HG03097 (cell line): Measurements from ENCODE around the gene GRIN2C.
A peak's percentile ranks its signal among the peaks of the same experiment; 100 is the strongest.
"Not testable (repeated sequence)": the region's sequence is repeated elsewhere in the genome, so short reads cannot be mapped to it uniquely, and the experiment has no call there.

Experiments
- ATAC-seq: cut with Tn5 transposase; IDR thresholded peaks from one replicate; pipeline ENCODE4 v1.9.1; 2021; ENCODE audit not compliant: unreplicated experiment, low FRiP score

Gene GRIN2C

GRCh38 chr17:74881073-74881472 lies 21.4 kb upstream of the GRIN2C start:
- ATAC-seq = no peak

DNA sequence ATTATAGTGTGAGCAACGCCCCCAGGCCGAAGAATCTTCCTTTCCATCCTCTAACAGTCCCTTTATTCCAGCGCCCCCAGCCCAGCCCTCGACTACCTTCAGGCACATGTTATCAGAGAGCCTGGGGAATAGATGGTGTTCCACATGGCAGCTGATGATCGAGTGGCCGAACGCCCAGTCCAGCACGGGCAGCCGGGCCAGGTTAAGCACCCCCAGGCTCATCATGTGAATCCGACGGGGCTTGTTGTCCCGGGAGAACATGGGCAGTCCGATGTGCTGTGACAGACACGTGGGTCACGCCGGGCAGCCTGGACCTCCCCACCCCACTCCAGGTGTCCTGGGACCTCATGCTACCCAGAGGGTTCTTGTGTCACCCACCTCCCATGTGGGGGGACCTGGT lies 19.6 kb upstream of the GRIN2C start:
- no peak for ATAC-seq

GRCh38 chr17:74878658-74879057 lies 19.0 kb upstream of the GRIN2C start:
- no peak for ATAC-seq

- no peak for ATAC-seq
Observed at GRCh38 chr17:74877592-74878548, 18.2 kb upstream of the GRIN2C start.

GRCh38 chr17:74875977-74876593 lies 16.4 kb upstream of the GRIN2C start:
- ATAC-seq = no peak

- no peak for ATAC-seq
Observed at GRCh38 chr17:74875155-74875976, 15.7 kb upstream of the GRIN2C start.

GRCh38 chr17:74874615-74875037 lies 14.9 kb upstream of the GRIN2C start:
- ATAC-seq = no peak

GRCh38 chr17:74873874-74874614 lies 14.4 kb upstream of the GRIN2C start:
- ATAC-seq = no peak

DNA sequence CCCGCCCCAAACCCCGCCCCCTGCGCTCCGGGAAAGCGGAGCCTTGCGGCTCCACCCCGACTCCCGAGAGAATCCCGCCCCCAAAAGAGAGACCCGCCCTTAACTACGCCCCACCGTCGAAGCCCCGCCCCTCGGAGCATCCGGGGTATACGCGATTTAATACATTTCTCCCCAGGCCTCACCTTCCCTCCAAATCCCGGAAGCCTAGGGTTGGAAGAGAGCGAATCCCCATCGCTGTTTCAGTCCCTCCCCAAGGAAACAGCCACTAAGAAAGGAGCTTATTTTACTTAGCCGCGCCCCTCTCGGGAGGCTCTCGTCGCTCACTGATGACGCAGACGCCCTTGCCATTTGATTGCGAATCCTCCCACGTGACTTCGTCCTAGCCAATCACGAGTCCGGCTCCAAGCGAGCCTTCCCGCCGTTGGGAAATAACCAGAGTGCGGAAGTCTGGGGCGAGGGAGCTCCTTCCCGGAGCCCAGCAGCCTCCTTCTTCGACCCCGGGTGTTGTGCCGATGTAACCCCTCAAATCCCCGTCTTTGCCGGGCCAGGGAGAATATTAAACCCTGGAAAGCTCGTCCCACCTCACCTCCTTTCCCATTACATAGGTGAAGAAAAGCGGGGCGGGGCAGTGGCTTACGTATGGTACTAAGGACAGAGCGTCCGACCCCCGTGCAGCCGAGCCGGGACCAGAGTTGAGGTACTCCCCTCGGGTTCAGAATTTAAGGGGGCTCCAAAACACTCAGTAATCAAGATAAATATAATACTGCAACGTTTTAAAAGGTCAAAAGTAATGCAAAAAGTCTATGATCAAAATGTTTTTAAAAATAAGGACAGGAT lies 13.6 kb upstream of the GRIN2C start:
- peak; percentile 90 for ATAC-seq

DNA sequence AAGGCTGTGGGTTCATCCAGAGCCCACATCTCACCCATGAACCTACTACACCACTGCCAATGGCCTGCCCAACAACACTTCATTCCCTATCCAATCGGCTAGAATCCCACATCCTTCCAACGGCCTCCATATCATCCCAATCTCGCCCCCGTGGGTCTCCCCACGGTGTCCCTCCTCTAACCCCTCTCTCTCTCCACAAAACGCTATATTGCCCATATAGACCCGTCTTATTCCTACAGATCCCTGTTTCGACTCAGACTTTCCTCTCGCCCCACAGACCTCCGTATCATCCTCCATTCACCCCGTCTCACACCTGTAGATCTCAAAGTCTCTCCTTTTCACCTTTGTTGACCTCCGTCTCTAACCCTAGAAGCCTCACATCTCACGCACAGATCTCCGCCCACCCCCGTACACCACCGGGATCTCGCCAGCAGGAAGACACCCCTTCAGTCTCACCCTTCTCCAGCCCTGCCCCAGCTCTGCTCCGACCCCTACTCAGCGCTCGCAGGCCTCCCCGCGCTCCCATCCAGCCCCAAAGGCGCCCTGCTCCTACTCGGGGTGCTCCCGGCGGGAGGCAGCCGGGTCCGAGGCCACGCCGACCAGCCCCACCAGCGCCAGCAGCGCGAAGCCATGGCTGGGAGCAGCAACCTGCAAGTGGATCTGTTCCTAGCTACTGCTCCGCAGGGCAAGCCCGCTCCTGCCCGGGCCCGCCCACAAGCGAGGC lies 12.8 kb upstream of the GRIN2C start, which contains the start of gene FDXR:
Gene FDXR (minus strand): TSS at position 682 of the 724 bp plus-strand sequence. CDS start 50 bp downstream, at position 632.
- peak; percentile 20 for ATAC-seq

- ATAC-seq = no peak
Observed at GRCh38 chr17:74871356-74872076, 11.8 kb upstream of the GRIN2C start.

DNA sequence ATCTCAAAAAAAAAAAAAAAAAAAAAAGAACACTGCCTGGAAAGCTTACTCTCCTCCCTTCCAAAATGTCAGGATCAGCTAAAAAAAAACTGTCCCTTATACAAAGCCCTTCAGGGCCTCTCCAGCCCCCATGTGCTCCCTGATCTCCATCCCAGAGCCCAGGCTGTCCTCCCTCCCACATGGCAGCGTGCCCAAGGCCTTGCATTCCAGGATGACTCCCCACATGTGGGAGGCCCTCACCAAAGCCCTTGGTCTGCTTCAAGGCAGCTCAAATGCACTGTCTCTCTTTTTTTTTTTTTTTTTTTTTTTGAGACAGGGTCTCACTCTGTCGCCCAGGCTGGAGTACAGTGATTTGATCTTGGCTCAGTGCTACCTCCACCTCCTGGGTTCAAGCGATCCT lies 10.8 kb upstream of the GRIN2C start:
- ATAC-seq = no peak

DNA sequence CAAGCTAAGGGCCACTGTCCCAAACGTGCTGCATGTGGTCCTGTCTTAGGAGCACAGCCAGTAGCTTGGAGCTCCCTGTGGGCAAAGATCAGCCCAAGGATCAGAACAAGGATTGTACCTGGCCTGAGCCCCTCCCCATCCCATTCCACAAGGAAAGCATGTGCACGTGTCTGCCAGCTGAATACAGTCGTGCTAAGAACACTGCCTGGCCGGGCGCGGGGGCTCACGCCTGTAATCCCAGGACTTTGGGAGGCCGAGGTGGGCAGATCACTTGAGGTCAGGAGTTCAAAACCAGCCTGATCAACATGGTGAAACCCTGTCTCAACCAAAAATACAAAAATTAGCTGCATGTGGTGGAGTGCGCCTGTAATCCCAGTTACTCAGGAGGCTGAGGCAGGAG lies 10.3 kb upstream of the GRIN2C start:
- ATAC-seq = not testable (repeated sequence)

GRCh38 chr17:74868908-74869255 lies 9.2 kb upstream of the GRIN2C start:
- ATAC-seq = no peak

GRCh38 chr17:74868251-74868907 lies 8.7 kb upstream of the GRIN2C start:
- ATAC-seq = no peak

DNA sequence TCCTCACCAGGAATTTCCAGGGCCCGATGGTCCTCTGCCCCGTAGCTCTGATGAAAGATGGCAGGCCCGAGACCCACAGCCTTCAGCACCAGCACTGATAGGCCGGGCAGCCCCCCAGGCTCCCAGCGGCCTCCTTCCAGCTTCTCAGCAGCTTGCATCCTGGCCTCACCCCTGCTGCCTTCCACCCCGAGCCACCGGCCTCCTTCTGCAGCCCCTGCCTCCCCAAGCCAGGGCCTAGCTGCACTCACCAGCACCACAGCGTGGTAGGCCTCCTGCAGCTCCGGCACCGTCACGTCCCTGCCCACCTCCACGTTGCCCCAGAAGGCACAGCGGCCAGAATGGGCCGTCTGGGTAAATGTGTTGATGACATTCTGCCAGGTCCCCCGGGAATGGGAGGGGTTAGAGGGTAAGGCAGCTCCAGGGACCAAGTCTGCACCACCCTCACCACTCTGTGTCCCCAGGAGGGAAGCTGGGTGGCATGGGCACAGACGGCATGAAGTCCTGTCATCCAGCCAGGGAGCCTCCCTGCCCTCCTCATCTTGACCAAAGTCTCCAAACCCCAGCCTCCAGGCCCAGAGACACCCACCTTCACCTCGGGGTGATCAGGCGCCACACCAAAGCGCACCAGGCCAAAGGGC lies 6.6 kb upstream of the GRIN2C start:
- no peak for ATAC-seq

DNA sequence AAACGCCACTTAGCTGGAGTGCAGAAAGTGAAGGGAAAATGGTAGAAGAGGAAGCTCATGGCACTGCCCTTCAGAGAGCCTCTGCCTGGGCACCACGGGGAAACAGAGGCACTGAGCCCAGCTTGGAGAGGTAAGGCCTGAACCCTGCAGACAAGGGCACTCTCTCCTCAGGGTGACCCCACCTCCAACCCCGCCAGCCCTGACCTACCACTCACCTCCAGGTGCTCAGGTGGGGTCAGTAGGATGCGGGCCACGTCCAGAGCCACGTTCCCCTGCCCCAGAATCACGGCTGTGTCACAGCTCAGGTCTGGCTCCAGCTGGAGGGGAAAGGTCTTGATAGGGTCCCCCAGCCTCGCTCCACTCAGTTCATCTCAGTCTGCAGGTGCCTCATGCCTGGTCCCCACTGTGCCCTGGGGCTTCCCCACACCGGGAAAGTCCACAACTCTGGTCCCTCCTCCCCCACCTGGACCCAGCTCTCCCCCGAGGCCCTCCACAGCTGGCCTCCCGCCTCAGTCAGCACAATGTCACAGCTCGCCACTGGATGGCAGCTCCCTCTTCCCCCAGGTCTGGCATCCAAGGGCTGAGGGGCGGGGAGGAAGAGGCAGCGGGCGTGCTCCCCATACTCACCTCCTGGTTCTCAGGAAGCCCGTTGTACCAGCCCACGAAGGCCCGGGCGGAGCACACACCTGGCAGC lies 6.0 kb upstream of the GRIN2C start:
- no peak for ATAC-seq
